Small intestine (tissue), 7 donors: ENCODE results near the gene MGAT4C. TPM values are rescaled to one million over a fixed set of nuclear protein-coding genes. Genes with fewer than 3 reads are reported as not detected.

ENCODE experiments used
- DNase-seq, 2 donors: peaks; one replicate each; pipeline versions ENCODE4 v3.0.0 to v3.0.0-alpha.2; 2013
- FAIRE-seq: peaks from 2 replicates; lab custom pipeline; 2012; peaks lifted over from hg19 to GRCh38; lab: Jason Lieb, UNC
- H3K27ac ChIP-seq, 3 donors: one replicate each; pipeline ENCODE4 v1.5.1; 2013; ENCODE audit warnings: low read length in 2 of 3, mild to moderate bottlenecking in 2 of 3, control low read depth in 1 of 3, inconsistent platforms in 1 of 3, low read depth in 1 of 3, moderate library complexity in 1 of 3
- H3K27me3 ChIP-seq, 3 donors: one replicate each; pipeline ENCODE4 v1.6.1; 2013; ENCODE audit warnings: low read length in 3 of 3, inconsistent platforms in 1 of 3; ENCODE audit not compliant: control insufficient read depth in 3 of 3, insufficient read depth in 3 of 3
- H3K36me3 ChIP-seq, 3 donors: one replicate each; pipeline ENCODE4 v1.6.1; 2013; ENCODE audit warnings: low read length in 3 of 3, inconsistent platforms in 1 of 3, low read depth in 1 of 3, mild to moderate bottlenecking in 1 of 3, moderate library complexity in 1 of 3; ENCODE audit not compliant: control insufficient read depth in 3 of 3, insufficient read depth in 2 of 3
- H3K4me1 ChIP-seq, 3 donors: one replicate each; pipeline ENCODE4 v1.6.1; 2013; ENCODE audit warnings: low read length in 2 of 3, inconsistent platforms in 1 of 3, low read depth in 1 of 3, mild to moderate bottlenecking in 1 of 3, moderate library complexity in 1 of 3; ENCODE audit not compliant: control insufficient read depth in 3 of 3, insufficient read depth in 2 of 3
- H3K4me3 ChIP-seq, 3 donors: one replicate each; pipeline ENCODE4 v1.5.1; 2013; ENCODE audit warnings: low read length in 3 of 3, control low read depth in 1 of 3, inconsistent platforms in 1 of 3, low read depth in 1 of 3, mild to moderate bottlenecking in 1 of 3, moderate library complexity in 1 of 3
- H3K9me3 ChIP-seq, 2 donors: one replicate each; pipeline ENCODE4 v1.6.1; 2013; ENCODE audit warnings: low read depth in 1 of 2, low read length in 1 of 2; ENCODE audit not compliant: control insufficient read depth in 2 of 2, insufficient read depth in 1 of 2
- WGBS, 3 donors: extraction: QIAGEN DNeasy Blood & Tissue Kit; methylation state at CpG; one replicate each; pipeline ENCODE4 v1.1.7; 2013; 5-methylcytosine and 5-hydroxymethylcytosine counted together
- polyA plus RNA-seq, 4 donors: library from polyadenylated mRNA; stranded (reverse) in 3 of 4; unstranded in 1 of 4; fragments of 200-250 nt in 3 of 4; fragments of 120-200 nt in 1 of 4; gene quantifications; one replicate each; pipeline versions ENCODE4 v1.2.1 to v1.2.3, GENCODE V29; 2013
- donor health status: healthy with polysubstance abuse.
- donor health status: control.
- donor health status: control.
- donor health status: Bipolar disorder and iron deficiency.
- donor health status: healthy.

Gene MGAT4C
- polyA plus RNA-seq, 4 donors: under 0.01 to 0.49 (median 0.12) TPM; not detected in 1

DNA sequence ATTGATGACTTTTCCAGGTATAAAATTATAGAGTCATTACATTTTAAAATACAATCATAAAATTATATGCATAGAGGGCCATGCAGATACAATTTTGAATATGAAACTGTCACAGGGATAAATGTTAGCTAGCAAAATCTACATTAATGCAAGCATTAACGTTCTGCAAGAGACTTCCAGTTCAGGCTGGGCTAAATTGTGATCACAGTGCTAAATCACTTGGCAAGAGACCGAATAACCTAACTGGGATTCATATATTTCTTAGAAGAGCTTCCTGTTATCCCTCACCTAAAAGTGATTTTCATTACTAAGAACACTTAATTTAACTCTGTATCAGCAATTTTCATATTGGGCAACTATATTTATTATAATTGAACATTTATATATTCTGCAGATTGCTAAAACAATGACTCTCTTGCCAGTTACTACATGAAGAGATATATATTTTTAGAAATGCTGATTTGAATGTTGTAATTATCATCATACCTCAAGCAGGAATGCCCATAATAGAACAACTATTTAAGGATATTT, 83.2 kb downstream of the MGAT4C start:
- Histone ChIP-seq H3K36me3 (no peaks in the 10 kb centered on the region), H3K9me3 (no peaks in the 10 kb centered on the region), H3K27me3 (no peaks in the 10 kb centered on the region), H3K4me3 (no peak overlapping the region), H3K4me1 (no peaks in the 10 kb centered on the region), H3K27ac (no peak overlapping the region)
- WGBS, 3 donors: 48 to 65% (median 54%) methylated on average over 2 of the region's 2 CpGs
- FAIRE-seq (no peak), DNase-seq (no peak)

DNA sequence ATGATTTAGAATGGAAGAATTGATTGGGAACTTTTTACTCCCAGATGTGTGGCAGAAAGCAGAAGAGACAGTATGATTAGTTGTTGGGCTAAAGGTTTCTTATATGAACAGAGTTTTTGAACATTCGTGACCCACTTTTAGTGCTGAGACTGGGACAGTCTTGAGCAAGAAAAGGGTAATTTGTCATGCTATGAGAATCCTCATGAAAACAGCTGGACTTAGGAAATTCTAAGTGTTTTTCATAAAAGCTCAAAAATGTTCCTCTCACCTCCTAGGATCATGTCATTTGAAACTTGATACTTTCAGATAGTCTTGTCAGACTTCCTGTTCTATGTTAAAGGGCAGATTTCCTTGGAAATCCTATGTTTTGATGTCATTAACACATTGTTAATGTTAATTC, 86.1 kb downstream of the MGAT4C start:
- 64 to 81% (median 76%) methylated on average over 1 of the region's 1 CpG for WGBS, 3 donors
- Histone ChIP-seq H3K27me3 (no peaks in the 10 kb centered on the region), H3K4me3 (no peak overlapping the region), H3K27ac (no peak overlapping the region), H3K9me3 (no peaks in the 10 kb centered on the region), H3K4me1 (no peaks in the 10 kb centered on the region), H3K36me3 (no peaks in the 10 kb centered on the region)
- FAIRE-seq: no peak
- DNase-seq: no peak

DNA sequence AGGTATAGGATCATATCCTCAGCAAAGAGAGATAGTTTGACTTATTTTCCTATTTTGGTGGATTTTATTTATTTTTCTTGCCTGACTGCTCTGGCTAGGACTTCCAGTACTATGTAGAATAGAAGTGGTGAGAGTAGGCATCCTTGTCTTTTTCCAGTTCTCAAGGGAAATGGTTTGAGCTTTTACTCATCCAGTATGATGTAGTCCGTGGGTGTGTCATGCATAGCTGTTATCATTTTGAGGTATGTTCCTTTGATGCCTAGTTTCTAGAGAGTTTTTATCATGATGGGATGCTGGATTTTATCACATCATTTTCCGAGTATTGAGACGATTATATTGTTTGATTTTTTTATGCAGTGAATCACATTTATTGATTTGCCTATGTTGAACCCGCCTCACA, 97.2 kb downstream of the MGAT4C start:
- Histone ChIP-seq H3K4me1 (no peaks in the 10 kb centered on the region), H3K9me3 (no peaks in the 10 kb centered on the region), H3K36me3 (no peaks in the 10 kb centered on the region), H3K4me3 (no peak overlapping the region), H3K27ac (no peak overlapping the region), H3K27me3 (no peaks in the 10 kb centered on the region)
- FAIRE-seq (no peak), DNase-seq (no peak)
- 65 to 81% (median 66%) methylated on average over 4 of the region's 4 CpGs for WGBS, 3 donors

DNA sequence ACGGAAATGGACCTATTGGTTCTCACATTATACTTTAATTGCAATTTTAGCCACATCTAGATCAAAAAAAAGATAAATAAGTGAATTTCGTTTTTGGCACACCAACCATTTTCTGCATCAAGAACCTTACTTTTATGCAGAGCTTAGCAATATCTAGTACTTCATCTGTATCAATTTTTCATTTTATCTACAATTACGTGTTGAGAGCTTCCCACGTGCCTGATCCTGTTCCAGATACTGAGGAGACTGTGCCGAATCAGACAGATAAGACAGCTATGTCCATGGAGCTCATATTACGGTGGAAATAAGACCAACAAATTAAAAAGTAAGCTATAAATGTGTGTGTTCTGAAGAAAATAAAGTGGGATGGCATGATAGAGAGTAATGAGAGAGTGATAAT, 101.6 kb downstream of the MGAT4C start:
- Histone ChIP-seq H3K36me3 (no peaks in the 10 kb centered on the region), H3K4me1 (no peaks in the 10 kb centered on the region), H3K27ac (no peak overlapping the region), H3K9me3 (no peaks in the 10 kb centered on the region), H3K4me3 (no peak overlapping the region), H3K27me3 (no peaks in the 10 kb centered on the region)
- no peak for FAIRE-seq
- DNase-seq: no peak
- 68 to 77% (median 69%) methylated on average over 6 of the region's 6 CpGs for WGBS, 3 donors

DNA sequence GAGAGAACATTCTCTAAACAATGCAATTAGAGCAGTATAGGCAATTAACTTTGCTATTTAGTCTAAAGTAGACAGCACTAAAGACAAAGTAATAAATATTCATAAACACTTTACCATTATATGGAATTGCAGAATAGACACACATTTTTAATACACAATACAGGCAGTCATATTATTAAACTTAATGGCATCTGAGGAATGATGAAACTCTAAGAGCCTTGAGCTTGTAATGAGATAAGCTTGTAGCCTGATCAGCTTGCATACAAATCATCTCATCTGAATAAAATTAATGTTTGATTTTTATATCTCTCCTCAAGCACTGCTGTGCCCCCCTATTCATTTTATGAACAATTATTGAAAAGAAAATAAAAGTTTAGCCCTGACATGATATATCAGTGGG, 107.6 kb downstream of the MGAT4C start:
- H3K4me1 ChIP-seq: no peaks in the 10 kb centered on the region
- no peak overlapping the region for H3K27ac ChIP-seq
- DNase-seq: no peak
- H3K27me3 ChIP-seq: no peaks in the 10 kb centered on the region
- H3K4me3 ChIP-seq: no peak overlapping the region
- no peaks in the 10 kb centered on the region for H3K36me3 ChIP-seq
- no peaks in the 10 kb centered on the region for H3K9me3 ChIP-seq
- no peak for FAIRE-seq

DNA sequence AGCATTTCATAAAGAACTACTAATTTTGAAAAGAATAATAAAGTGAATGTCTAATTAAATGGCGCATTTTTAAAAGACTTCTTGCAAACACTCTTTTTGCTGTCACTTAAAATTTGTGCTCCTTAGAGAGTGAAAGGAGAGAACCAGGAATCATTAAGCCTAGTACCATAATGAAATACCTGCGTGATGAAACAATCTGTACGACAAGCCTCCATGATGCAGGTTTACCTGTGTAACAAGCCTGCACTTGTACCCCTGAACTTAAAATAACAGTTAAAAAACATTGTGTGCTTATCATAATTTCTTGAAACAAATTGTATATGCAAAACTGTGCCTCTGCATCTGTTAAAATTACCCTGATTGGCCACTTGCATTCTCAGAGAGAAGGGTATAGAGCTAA, 108.1 kb downstream of the MGAT4C start:
- Histone ChIP-seq H3K27ac (no peak overlapping the region), H3K27me3 (no peaks in the 10 kb centered on the region), H3K4me1 (no peaks in the 10 kb centered on the region), H3K9me3 (no peaks in the 10 kb centered on the region), H3K4me3 (no peak overlapping the region), H3K36me3 (no peaks in the 10 kb centered on the region)
- FAIRE-seq: no peak
- no peak for DNase-seq
- 59 to 75% (median 62%) methylated on average over 3 of the region's 3 CpGs for WGBS, 3 donors

DNA sequence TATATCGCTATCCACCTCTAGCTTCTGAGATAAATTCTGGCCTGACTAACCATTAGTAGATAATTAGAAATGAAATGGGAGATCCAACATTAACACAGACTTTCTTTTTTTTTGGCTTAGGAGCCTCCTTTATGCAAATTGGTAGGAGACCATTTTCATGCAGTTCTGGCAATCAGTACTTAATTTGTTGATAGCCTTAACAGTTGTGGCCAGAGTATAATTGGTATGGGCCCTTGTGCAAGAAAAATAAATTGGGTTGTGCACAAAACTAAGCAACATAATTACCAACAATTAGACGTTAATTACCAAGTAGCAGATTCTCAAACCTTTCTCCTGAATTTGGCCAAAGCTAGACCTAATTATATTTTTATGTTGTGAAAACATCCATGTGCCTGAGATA, 111.0 kb downstream of the MGAT4C start:
- FAIRE-seq (no peak), DNase-seq (no peak)
- no peak overlapping the region for H3K4me3 ChIP-seq
- H3K9me3 ChIP-seq: no peaks in the 10 kb centered on the region
- H3K27ac ChIP-seq: no peak overlapping the region
- H3K4me1 ChIP-seq: no peaks in the 10 kb centered on the region
- no peaks in the 10 kb centered on the region for H3K27me3 ChIP-seq
- no peaks in the 10 kb centered on the region for H3K36me3 ChIP-seq
- WGBS, 3 donors: 74 to 85% (median 77%) methylated on average over 2 of the region's 2 CpGs

DNA sequence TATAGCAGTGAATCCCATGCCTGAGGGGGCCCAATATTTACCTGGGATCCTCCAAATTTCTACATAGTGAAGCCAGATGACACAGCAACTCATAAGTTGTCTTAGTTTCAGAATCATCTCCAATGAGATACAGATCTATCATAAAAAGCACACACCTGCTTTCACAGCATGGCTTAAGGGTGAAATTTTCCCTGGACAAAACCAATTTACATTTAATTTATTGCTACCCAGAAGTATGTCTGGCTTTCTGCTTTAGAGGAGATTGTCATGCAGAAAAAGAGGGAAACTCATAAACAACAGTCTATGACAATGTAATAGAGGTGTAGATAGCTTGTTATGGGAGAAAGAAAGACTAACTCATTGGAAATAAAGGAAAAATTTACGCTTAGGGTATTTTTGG, 113.0 kb downstream of the MGAT4C start:
- WGBS, 3 donors: 68 to 90% (median 88%) methylated on average over 1 of the region's 1 CpG
- H3K36me3 ChIP-seq: no peaks in the 10 kb centered on the region
- H3K27ac ChIP-seq: no peak overlapping the region
- no peak overlapping the region for H3K4me3 ChIP-seq
- FAIRE-seq: no peak
- no peaks in the 10 kb centered on the region for H3K27me3 ChIP-seq
- DNase-seq: no peak
- no peaks in the 10 kb centered on the region for H3K4me1 ChIP-seq
- H3K9me3 ChIP-seq: no peaks in the 10 kb centered on the region

DNA sequence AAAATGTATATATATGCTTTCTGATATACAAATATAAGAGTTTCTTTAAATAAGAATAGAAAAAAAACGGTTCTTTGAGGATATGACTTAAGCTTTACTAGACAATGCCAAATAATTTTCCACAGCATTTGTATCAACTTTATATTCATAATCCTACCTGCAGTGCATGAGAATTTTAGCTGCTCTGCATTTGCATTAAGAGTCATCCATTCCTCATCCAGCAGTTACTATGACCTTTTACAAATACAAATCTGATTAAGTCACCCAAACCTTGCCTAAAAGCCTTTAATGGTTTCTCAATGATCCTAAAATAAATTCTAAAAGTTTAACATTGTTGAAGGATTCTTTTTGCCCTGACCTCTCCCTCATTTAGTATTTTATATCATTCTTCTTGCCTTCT, 116.5 kb downstream of the MGAT4C start:
- H3K9me3 ChIP-seq: no peaks in the 10 kb centered on the region
- WGBS, 3 donors: 66 to 74% (median 70%) methylated on average over 1 of the region's 1 CpG
- H3K36me3 ChIP-seq: no peaks in the 10 kb centered on the region
- DNase-seq: no peak
- no peak for FAIRE-seq
- H3K4me1 ChIP-seq: no peaks in the 10 kb centered on the region
- no peak overlapping the region for H3K4me3 ChIP-seq
- H3K27me3 ChIP-seq: no peaks in the 10 kb centered on the region
- no peak overlapping the region for H3K27ac ChIP-seq
